Mucosa of stomach (tissue), 1 donor: ENCODE results near the gene THOC2.
"Not testable (repeated sequence)": the region's sequence is repeated elsewhere in the genome, so short reads cannot be mapped to it uniquely, and the experiment has no call there.

ENCODE experiments used
- H3K27me3 ChIP-seq: one replicate; pipeline ENCODE4 v1.7.0; 2013; ENCODE audit warnings: mild to moderate bottlenecking, low read length; ENCODE audit not compliant: control insufficient read depth, insufficient read depth
- H3K36me3 ChIP-seq: one replicate; pipeline ENCODE4 v1.7.0; 2013; ENCODE audit warnings: low read length; ENCODE audit not compliant: control insufficient read depth, insufficient read depth
- H3K4me1 ChIP-seq: one replicate; pipeline ENCODE4 v1.7.0; 2013; ENCODE audit warnings: mild to moderate bottlenecking, low read length; ENCODE audit not compliant: control insufficient read depth, insufficient read depth
- H3K4me3 ChIP-seq: one replicate; pipeline ENCODE4 v1.7.0; 2013; ENCODE audit warnings: low read length
- H3K9ac ChIP-seq: one replicate; pipeline ENCODE4 v1.7.0; 2013; ENCODE audit warnings: mild to moderate bottlenecking, low read length, moderate library complexity
- H3K9me3 ChIP-seq: one replicate; pipeline ENCODE4 v1.7.0; 2013; ENCODE audit warnings: mild to moderate bottlenecking, low read length, moderate library complexity; ENCODE audit not compliant: control insufficient read depth
- donor health status: Pancreatic carcinoma.

THOC2 gene

DNA sequence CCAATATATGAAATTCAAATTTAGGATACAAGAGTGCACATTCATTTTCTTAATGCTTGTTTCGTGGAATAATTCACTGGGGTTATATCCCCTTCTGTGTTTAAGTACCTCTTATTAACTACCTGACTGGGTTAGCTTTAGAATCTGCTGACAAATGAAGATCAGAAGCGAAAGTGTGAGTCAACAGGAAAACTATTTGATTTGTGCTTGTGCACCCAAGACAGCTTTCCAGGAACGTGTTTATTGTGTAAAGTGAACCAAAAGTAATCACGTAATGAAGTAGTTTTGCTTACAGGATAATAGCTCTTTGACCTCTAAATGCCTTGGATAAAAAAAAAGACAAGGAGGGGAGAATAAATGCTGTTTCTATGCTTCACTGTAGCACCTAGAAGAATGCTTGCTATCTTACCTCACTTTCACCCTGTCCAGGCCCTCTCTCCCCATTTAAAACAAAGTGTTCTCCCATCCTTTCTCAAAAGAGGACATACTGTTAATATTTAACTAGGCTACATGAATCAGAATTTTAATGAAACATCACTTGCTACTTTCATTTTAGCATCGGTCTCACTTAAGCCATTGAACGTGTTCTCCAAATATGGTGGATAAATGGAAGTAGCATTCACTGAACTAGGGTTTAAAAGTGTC is 141.9 kb downstream of the THOC2 start:
- Histone ChIP-seq H3K4me3 (no peak overlapping the region), H3K9ac (no peak overlapping the region), H3K27me3 (no peaks in the 10 kb centered on the region), H3K9me3 (no peaks in the 10 kb centered on the region), H3K4me1 (no peaks in the 10 kb centered on the region), H3K36me3 (no peaks in the 10 kb centered on the region)

DNA sequence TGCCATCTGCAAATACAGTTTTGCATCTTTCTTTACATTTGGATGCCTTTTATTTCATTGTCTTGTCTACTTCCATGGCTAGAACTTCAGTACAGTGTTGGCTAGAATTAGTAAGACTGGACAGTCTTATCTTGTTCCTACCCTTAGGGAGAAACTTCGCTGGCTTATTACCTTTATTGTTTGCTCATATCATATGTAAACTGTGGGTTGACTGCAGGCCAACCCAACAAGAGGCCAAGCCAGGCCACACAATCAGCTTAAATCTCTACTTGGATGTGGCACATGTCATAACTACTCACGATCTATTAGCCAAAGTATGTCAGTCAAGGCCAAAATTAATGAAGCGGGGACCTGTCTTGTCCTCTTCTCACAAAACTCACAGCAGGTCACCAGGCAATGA is 144.1 kb downstream of the THOC2 start:
- Histone ChIP-seq H3K36me3 (no peaks in the 10 kb centered on the region), H3K27me3 (no peaks in the 10 kb centered on the region), H3K9me3 (no peaks in the 10 kb centered on the region), H3K4me1 (no peaks in the 10 kb centered on the region), H3K4me3 (no peak overlapping the region), H3K9ac (no peak overlapping the region)

DNA sequence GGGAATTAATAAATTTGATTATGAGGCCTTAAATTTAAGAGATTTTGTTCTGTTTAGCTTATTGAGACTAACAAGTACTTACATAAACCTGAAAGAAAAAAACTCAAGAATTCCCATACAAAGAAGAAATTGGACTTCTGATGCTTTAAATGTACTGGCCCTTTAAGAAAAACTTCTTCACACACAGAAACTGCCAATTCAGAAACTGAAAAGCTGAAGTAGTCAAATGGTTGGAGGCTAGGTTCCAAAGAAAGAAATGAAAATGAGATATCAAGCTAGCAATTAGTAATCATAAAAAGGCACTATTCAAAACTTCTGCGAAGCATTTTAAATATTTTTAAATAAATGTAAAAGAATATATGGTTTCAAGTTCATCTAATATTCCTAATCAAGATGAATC is 151.3 kb downstream of the THOC2 start:
- Histone ChIP-seq H3K4me3 (no peak overlapping the region), H3K4me1 (no peaks in the 10 kb centered on the region), H3K27me3 (no peaks in the 10 kb centered on the region), H3K9me3 (no peaks in the 10 kb centered on the region), H3K36me3 (no peaks in the 10 kb centered on the region), H3K9ac (no peak overlapping the region)

DNA sequence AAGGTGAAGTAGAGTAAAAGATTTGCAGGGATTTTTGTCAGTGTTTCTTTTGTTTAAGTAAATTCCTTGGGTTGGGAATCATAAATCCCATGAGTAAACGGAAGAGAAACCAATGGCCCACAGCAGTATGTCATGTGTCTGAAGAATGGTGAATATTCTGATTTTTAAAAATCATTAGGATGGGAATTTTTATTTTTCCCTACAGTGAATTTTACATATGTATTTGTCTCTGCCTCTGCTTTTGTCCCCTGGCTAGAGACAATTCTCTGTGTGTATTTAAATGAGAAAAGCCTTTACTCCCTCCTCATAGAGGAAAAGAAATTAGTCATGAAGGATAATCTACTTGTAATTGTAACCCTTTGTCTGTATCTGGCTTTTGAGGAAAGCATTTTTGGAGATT is 152.1 kb downstream of the THOC2 start:
- Histone ChIP-seq H3K27me3 (no peaks in the 10 kb centered on the region), H3K9ac (no peak overlapping the region), H3K36me3 (no peaks in the 10 kb centered on the region), H3K4me3 (no peak overlapping the region), H3K4me1 (no peaks in the 10 kb centered on the region), H3K9me3 (no peaks in the 10 kb centered on the region)

DNA sequence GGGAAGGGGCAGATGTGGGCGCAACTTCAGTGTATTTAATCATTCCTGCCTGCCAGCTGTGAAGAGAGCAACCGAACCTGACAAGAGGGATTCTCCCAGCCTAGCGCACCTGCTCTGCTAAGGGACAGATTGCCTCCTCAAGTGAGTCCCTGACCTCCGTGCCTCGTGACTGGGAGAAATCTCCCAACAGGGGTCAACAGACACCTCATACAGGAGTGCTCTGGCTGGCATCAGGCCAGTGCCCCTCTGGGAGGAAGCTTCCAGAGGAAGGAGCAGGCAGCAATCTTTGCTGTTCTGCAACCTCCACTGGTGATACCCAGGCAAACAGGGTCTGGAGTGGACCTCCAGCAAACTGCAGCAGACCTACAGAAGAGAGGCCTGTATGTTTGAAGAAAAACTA is 158.8 kb downstream of the THOC2 start:
- H3K9me3 ChIP-seq, H3K9ac ChIP-seq, H3K27me3 ChIP-seq, H3K4me1 ChIP-seq, H3K36me3 ChIP-seq, H3K4me3 ChIP-seq: not testable (repeated sequence)

DNA sequence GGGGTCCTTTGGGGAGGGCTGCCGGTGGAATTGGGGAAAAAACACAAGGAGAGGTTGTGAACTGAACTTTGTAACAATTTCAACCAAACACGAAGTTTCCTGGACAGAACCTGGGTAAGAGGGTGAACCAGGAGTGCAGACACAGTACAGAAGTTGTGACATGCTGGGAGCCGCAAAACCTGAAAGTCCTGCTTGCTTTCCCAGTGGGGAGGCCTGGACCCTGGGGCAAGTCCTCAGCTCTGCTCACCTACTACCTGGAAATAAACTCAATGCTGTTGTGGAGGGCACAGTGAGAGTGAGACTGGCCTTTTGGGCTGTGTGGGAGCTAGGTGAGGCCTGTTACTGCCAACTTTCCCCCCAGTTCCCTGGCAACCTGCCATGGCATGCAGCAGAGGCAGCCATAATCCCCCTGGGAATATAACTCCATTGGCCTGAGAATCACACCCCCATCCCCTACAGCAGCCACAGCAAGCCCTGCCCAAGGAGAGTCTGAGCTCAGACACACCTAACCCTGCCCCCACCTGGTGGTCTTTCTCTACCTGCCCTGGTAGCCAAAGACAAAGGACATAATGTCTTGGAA is 162.8 kb downstream of the THOC2 start:
- H3K9ac ChIP-seq: no peak overlapping the region
- no peaks in the 10 kb centered on the region for H3K36me3 ChIP-seq

DNA sequence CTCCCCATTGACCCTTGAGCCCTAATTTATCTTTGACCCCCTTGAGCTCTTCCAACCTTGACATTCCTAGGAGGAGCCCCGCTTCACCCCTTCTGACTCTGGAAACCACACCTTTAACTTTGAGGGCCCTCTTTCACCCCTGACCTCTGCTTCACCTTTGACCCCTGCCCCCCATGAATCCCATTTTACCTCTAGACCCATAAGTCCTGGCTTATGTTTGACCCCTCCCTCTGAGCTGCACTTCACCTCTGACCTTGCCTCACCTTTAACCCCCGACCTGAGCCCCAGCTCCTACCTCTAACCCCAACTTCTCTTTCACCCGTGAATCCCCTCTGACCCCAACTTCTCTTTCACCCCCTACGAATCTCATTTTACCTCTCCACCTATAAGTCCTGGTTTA is 169.7 kb downstream of the THOC2 start:
- Histone ChIP-seq H3K9ac (no peak overlapping the region), H3K4me1 (no peaks in the 10 kb centered on the region), H3K9me3 (no peaks in the 10 kb centered on the region), H3K4me3 (no peak overlapping the region), H3K36me3 (no peaks in the 10 kb centered on the region), H3K27me3 (no peaks in the 10 kb centered on the region)

More for the DNA sequence above, 162.8 kb downstream of the THOC2 start:
- peaks cover 3% of the 10 kb centered on the region for H3K27me3 ChIP-seq
- no peaks in the 10 kb centered on the region for H3K9me3 ChIP-seq
- no peak overlapping the region for H3K4me3 ChIP-seq
- no peaks in the 10 kb centered on the region for H3K4me1 ChIP-seq

DNA sequence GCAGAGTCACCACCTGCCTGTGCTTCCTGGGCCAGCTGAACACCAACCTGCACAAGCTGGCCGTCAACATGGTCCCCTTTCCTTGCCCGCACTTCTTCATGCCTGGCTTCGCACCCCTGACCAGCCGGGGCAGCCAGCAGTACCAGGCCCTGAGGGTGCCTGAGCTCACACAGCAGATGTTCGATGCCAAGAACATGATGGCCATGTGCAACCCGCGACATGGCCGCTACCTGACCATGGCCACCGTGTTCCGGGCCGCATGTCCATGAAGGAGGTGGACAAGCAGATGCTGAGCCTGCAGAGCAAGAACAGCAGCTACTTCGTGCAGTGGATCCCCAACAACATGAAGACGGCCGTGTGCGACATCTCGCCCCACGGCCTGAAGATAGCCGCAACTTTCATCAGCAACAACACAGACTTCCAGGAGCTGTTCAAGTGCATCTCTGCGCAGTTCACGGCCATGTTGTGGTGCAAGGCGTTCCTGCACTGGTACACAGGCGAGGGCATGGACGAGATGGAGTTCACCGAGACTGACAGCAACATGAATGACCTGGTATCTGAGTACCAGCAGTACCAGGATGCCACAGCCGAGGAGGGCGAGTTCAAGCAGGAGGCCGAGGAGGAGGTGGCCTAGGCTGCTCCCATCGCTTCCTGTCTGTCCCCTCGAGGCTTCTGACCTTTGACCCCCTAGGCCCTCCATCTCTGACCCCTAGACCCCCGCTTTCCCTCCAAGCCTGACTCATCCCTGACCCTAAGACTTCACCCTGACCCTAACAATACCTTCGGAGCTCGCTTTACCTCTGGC is 170.3 kb downstream of the THOC2 start:
- H3K36me3 ChIP-seq: no peaks in the 10 kb centered on the region
- H3K9ac ChIP-seq: no peak overlapping the region
- H3K4me1 ChIP-seq: no peaks in the 10 kb centered on the region
- no peaks in the 10 kb centered on the region for H3K27me3 ChIP-seq
- H3K9me3 ChIP-seq: no peaks in the 10 kb centered on the region
- H3K4me3 ChIP-seq: no peak overlapping the region

DNA sequence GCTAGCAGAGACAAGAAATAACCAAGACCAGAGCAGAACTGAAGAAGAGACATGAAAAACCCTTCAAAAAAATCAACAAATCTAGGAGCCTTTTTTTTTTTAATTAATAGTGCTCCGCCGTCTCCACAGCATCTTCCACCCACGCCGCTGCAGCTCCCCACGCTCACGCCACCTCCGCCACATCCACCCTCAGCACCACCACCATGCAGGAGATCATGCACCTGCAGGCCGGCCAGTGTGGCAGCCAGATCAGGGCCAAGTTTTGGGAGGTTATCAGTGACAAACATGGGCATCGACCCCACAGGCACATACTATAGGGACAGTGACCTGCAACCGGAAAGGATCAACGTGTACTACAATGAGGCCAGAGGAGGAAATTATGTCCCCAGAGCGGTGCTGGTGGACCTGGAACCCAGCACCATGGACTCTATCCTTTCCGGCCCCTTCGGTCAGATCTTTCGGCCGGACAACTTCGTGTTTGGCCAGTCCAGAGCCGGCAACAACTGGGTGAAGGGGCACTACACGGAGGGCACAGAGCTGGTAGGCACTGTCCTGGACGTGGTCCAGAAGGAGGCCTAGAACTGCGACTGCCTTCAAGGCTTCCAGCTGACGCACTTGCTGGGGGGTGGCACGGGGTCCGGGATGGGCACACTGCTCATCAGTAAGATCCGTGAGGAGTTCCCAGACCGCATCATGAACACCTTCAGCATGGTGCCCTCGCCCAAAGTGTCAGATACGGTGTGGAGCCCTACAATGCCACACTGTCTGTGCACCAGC is 171.2 kb downstream of the THOC2 start:
- Histone ChIP-seq H3K4me3 (no peak overlapping the region), H3K9me3 (no peaks in the 10 kb centered on the region), H3K36me3 (no peaks in the 10 kb centered on the region), H3K4me1 (no peaks in the 10 kb centered on the region), H3K9ac (no peak overlapping the region), H3K27me3 (no peaks in the 10 kb centered on the region)

DNA sequence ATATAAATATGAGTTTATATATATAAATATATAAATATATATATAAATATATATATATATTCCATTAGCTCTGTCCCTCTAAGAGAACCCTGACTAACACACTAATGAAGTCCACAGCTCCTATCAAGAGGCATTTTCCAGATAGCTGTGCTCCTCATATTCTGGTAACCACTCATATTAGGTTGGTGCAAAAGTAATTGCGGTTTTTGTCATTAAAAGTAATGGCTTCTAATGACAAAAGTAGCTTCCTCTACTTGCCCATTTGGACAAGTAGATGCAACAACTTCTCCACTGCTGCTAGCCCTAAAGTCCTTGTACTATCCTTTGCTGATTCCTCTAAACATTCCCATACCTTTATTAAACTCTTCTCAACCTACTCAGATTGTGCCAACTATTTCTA is 182.0 kb downstream of the THOC2 start:
- H3K27me3 ChIP-seq: peaks cover 4% of the 10 kb centered on the region
- no peaks in the 10 kb centered on the region for H3K9me3 ChIP-seq
- H3K9ac ChIP-seq: no peak overlapping the region
- no peaks in the 10 kb centered on the region for H3K4me1 ChIP-seq
- H3K4me3 ChIP-seq: no peak overlapping the region
- no peaks in the 10 kb centered on the region for H3K36me3 ChIP-seq
